ENCODE measurements around the gene SLIT1. TPM values are rescaled to one million over a fixed set of nuclear protein-coding genes. Genes with fewer than 3 reads are reported as not detected.

SLIT1 gene
- total RNA-seq, 1 donor from 2014 or later = 0.12 TPM

DNA sequence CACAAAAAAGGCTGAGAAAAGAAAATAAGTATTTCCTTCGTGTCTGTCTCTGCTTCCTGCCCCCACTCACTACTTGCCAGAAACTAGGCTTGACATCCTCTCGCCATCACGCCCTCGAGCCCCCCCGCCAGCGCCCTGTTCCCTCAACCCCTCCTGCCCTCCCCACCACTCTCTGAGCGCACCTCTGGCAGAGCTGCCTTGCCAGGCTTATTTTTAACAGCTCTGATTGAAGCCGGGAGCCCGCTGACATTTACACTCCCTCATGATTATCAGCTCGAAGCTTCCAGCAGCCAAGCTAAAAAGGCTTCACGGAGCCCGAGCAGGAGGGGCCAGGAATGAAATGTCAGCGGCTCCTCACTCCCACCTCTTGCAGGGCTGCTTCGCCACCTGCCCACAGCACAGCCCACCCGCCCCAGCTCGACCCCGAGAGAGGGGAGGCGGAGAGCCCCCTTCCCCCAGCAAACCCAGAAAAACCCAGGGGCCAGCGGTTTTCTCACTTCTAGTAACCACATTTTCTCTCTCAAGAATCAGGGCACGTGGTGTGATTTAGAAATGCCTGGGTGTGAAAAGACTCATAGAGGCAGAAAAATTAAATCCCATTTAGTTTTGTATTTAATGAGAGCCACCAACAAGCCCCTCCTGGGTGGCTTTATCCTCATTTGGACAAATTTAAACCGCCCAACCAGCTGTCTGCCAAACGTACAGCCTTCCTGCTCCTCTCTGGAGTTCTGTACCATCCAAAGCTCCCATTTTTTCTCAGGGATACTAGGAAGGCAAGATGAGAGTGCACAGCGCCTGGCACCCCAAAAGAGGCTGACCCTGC lies 89.3 kb downstream of the SLIT1 start:
- no peak for DNase-seq (ENCODE audit: low read depth)
- no peak overlapping the region for H3K4me3 ChIP-seq (ENCODE audit: low read depth, low read length)
- TF ChIP-seq, protein P1, sequence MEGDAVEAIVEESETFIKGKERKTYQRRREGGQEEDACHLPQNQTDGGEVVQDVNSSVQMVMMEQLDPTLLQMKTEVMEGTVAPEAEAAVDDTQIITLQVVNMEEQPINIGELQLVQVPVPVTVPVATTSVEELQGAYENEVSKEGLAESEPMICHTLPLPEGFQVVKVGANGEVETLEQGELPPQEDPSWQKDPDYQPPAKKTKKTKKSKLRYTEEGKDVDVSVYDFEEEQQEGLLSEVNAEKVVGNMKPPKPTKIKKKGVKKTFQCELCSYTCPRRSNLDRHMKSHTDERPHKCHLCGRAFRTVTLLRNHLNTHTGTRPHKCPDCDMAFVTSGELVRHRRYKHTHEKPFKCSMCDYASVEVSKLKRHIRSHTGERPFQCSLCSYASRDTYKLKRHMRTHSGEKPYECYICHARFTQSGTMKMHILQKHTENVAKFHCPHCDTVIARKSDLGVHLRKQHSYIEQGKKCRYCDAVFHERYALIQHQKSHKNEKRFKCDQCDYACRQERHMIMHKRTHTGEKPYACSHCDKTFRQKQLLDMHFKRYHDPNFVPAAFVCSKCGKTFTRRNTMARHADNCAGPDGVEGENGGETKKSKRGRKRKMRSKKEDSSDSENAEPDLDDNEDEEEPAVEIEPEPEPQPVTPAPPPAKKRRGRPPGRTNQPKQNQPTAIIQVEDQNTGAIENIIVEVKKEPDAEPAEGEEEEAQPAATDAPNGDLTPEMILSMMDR (conservative IDR thresholded peaks at IDR 0.05; ENCODE audit: low read depth, low read length) = no peak

DNA sequence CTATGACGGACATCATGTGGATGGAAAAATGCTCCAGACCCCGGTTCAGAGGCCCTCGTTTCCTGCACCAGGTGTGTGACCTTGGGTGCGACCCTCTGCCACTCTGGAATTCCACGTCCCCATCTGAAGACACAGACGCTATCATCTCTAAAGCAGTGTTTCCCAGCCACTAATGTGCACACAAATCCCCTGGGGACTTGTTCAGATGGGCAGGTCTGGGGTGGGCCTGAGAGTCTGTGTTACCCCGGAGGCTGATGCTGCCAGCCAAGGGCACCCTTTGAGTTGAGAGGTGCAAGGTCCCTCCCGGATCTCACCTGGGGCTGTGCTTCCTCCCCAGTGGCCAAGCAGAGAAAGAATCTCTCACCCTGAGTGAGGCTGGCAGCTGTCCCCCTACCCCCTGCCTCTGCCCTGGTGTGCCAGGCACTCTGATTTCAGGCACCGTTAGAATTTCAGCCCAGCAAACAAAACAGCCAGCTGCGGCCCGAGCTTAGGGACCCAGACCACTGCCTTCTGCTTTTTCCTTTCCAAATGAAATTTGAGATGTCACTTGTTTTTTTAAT lies 90.0 kb downstream of the SLIT1 start:
- H3K4me3 ChIP-seq (ENCODE audit: low read depth, low read length) = no peak overlapping the region
- TF ChIP-seq, protein P1 (conservative IDR thresholded peaks at IDR 0.05; ENCODE audit: low read depth, low read length) = no peak
- no peak for DNase-seq (ENCODE audit: low read depth)

DNA sequence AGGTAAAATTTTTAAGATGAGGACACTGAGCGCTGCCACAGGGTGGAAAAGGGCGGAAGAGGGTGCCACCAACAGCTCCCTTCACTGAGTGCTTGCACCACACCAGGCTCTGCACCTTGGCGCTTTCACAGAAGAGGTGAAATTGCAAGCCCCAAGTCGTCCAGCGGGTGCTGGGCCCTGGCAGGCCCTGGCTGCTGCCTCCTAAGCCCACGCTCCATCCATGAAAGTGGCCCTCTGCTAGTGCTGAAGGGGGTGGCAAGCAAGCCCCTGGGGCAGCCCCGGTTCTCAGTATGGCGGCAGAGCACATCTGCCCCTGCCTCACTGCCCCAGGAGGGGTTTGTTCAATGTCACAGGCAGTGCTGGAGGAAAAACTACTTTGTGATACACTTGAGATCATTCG lies 95.1 kb downstream of the SLIT1 start:
- TF ChIP-seq, protein P1 (conservative IDR thresholded peaks at IDR 0.05; ENCODE audit: low read depth, low read length) = no peak
- DNase-seq (ENCODE audit: low read depth) = no peak
- no peak overlapping the region for H3K4me3 ChIP-seq (ENCODE audit: low read depth, low read length)

DNA sequence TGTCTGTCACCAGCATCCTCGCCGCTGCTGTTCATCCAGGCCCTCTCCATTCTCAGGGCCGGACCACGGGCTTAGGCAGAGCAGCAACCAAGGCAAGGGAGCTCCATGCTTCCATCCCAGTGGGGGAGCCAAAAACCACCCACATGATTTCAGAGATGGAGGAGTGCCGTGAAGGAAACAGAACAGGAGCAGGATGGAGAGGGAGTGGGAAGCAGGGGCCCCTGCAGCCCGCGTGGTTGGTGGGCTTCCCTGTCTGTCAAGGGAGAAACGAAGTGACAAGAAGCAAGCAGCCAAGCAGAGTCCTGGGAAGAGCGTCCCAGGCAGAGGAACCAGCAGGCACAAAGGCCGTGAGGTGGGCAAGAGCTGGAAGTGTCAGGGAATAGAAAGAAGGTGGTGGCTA lies 95.7 kb downstream of the SLIT1 start:
- no peak for DNase-seq (ENCODE audit: low read depth)
- TF ChIP-seq, protein P1 (conservative IDR thresholded peaks at IDR 0.05; ENCODE audit: low read depth, low read length) = no peak
- H3K4me3 ChIP-seq (ENCODE audit: low read depth, low read length) = no peak overlapping the region

DNA sequence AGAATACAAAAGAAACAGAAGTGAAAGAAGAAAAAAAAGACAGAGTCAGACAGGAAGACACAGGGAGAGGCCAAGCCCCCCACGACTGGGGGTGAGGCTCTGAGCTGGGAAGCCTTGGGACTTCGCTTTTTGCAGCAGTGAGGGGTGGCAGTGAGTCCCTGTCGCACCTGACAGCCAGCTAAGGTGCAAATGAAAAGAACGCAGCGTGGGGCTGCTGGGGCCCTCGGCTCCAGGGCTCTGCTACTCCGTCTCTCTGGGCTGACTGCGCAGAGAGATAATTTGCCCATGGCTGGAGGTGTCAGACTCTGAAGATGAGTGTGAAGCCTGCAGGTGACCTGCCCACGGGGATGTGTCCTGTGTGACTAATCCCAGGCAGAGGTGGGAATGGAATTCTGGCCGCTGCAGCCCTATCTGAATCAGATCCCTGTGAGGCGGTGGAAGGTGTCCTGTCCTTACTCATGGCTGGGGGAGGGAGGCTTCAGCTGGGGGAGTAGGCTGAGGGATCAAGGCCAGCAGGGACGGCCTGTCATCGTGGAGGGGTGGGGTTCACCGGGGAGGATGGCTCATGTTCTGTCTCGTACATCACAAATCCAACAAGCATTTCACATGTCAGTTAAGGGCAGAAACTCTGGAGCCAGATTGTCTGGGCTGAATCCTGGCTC lies 96.4 kb downstream of the SLIT1 start:
- no peak overlapping the region for H3K4me3 ChIP-seq (ENCODE audit: low read depth, low read length)
- TF ChIP-seq, protein P1 (conservative IDR thresholded peaks at IDR 0.05; ENCODE audit: low read depth, low read length) = no peak
- no peak for DNase-seq (ENCODE audit: low read depth)

DNA sequence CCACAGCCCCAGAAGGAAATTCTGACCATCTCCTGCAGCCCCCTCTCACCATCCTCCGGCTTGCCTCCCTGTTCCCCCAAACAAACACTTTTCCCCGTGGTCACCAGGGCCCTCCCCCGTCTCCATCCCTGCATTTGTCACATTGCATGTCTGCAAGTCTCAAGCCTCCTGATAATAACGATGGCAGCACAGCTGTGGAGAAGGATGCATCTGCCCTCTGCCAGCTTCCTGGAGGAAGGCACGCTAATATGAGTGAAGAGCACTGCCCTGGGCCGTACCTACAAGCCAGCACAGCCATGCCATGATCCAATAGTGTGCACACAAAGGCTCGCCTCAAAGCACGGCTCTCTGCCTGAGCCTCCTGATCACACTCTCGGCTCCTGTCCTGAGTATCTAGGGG lies 98.5 kb downstream of the SLIT1 start:
- TF ChIP-seq, protein P1 (conservative IDR thresholded peaks at IDR 0.05; ENCODE audit: low read depth, low read length) = no peak
- no peak overlapping the region for H3K4me3 ChIP-seq (ENCODE audit: low read depth, low read length)
- no peak for DNase-seq (ENCODE audit: low read depth)
